Colonic mucosa (tissue), 4 donors: ENCODE measurements around the gene NRG3. TPM values are rescaled to one million over a fixed set of nuclear protein-coding genes. Genes with fewer than 3 reads are reported as not detected.

Experiments
- DNase-seq: peaks from one replicate; pipeline ENCODE4 v3.0.0-alpha.2; 2020
- H3K27ac ChIP-seq: fragments of 200-600 bp; one replicate; pipeline ENCODE4 v1.8.0; 2021
- H3K27me3 ChIP-seq: fragments of 200-600 bp; one replicate; pipeline ENCODE4 v1.8.0; 2021
- H3K36me3 ChIP-seq: fragments of 200-600 bp; one replicate; pipeline ENCODE4 v1.8.0; 2021
- H3K4me1 ChIP-seq: fragments of 200-600 bp; one replicate; pipeline ENCODE4 v1.8.0; 2021; ENCODE audit warnings: mild to moderate bottlenecking
- H3K4me3 ChIP-seq: fragments of 200-600 bp; one replicate; pipeline ENCODE4 v1.8.0; 2021
- H3K9ac ChIP-seq, 2 donors: one replicate each; pipeline ENCODE4 v1.7.0; 2013; ENCODE audit warnings: control low read depth in 2 of 2, low read depth in 2 of 2, low read length in 2 of 2
- H3K9me3 ChIP-seq: fragments of 200-600 bp; one replicate; pipeline ENCODE4 v1.8.0; 2021
- CTCF ChIP-seq: fragments of 200-600 bp; IDR thresholded peaks from one replicate; pipeline ENCODE4 v1.8.0; 2022; ENCODE audit warnings: antibody characterized with exemption, mild to moderate bottlenecking
- intact Hi-C: fragments of 100-400 bp; cut with DNase I; formaldehyde crosslinking; loops from one replicate; pipeline ENCODE4 v1.14.1; 2022
- total RNA-seq, 2 donors: library from RNA; stranded (reverse); fragmentation: NEBNext Ultra II Directional in 1 of 2; extraction: Animal tissue kit (Norgen Biotek cat#: 25700) in 1 of 2; gene quantifications; one replicate each; pipeline ENCODE4 v1.2.1, GENCODE V29; 2021
- donor health status: healthy.
- donor health status: DM: no; HTN: no; CAD: no.
- donor health status: DM: no; HTN: no; CAD: no.

NRG3 gene
- total RNA-seq, 2 donors from 2014 or later: 0.24 TPM; not detected in 1

GRCh38 chr10:82968533-82968932, 1093.5 kb downstream of the NRG3 start:
- intact Hi-C loops: no loop called here

GRCh38 chr10:82969405-82969804, 1094.4 kb downstream of the NRG3 start:
- H3K36me3 ChIP-seq: no peaks in the 10 kb centered on the region
- no peaks in the 10 kb centered on the region for H3K27me3 ChIP-seq
- no peak overlapping the region for H3K27ac ChIP-seq
- no peaks in the 10 kb centered on the region for H3K4me1 ChIP-seq
- no peak overlapping the region for H3K9ac ChIP-seq
- no peak for TF ChIP-seq CTCF
- intact Hi-C loops: no loop called here
- H3K4me3 ChIP-seq: no peak overlapping the region
- H3K9me3 ChIP-seq: no peaks in the 10 kb centered on the region
- no peak for DNase-seq

More at GRCh38 chr10:82968533-82968932, 1093.5 kb downstream of the NRG3 start:
- no peak for DNase-seq
- Histone ChIP-seq H3K27me3 (no peaks in the 10 kb centered on the region), H3K36me3 (no peaks in the 10 kb centered on the region), H3K4me1 (no peaks in the 10 kb centered on the region), H3K4me3 (no peak overlapping the region), H3K9me3 (no peaks in the 10 kb centered on the region), H3K27ac (no peak overlapping the region), H3K9ac (no peak overlapping the region)
- TF ChIP-seq CTCF: no peak

GRCh38 chr10:82980321-82980720, 1105.3 kb downstream of the NRG3 start:
- Histone ChIP-seq H3K4me1 (no peaks in the 10 kb centered on the region), H3K9ac (no peak overlapping the region), H3K9me3 (no peaks in the 10 kb centered on the region), H3K36me3 (no peaks in the 10 kb centered on the region), H3K27ac (no peak overlapping the region), H3K27me3 (no peaks in the 10 kb centered on the region), H3K4me3 (no peak overlapping the region)
- DNase-seq: no peak
- TF ChIP-seq CTCF: no peak
- intact Hi-C loops: no loop called here

- no peak for TF ChIP-seq CTCF
- no peaks in the 10 kb centered on the region for H3K9me3 ChIP-seq
- intact Hi-C loops: no loop called here
- no peaks in the 10 kb centered on the region for H3K36me3 ChIP-seq
- no peaks in the 10 kb centered on the region for H3K27me3 ChIP-seq
- no peak overlapping the region for H3K9ac ChIP-seq
- no peak for DNase-seq
- no peak overlapping the region for H3K4me3 ChIP-seq
- H3K27ac ChIP-seq: no peak overlapping the region
- H3K4me1 ChIP-seq: no peaks in the 10 kb centered on the region
These were observed 1106.2 kb downstream of the NRG3 start for GRCh38 chr10:82981137-82981723.

GRCh38 chr10:82982110-82982608, 1107.2 kb downstream of the NRG3 start:
- intact Hi-C loops: no loop called here
- H3K27ac ChIP-seq: no peak overlapping the region
- no peak for DNase-seq

More at GRCh38 chr10:82982110-82982608, 1107.2 kb downstream of the NRG3 start:
- no peak overlapping the region for H3K4me3 ChIP-seq
- no peaks in the 10 kb centered on the region for H3K9me3 ChIP-seq
- no peak overlapping the region for H3K9ac ChIP-seq
- H3K36me3 ChIP-seq: no peaks in the 10 kb centered on the region
- no peaks in the 10 kb centered on the region for H3K4me1 ChIP-seq
- no peak for TF ChIP-seq CTCF
- H3K27me3 ChIP-seq: no peaks in the 10 kb centered on the region
